Colonic mucosa (tissue), 4 donors: ENCODE data around the gene SCAF8. TPM values are rescaled to one million over a fixed set of nuclear protein-coding genes. Genes with fewer than 3 reads are reported as not detected.
"Not testable (repeated sequence)": the region's sequence is repeated elsewhere in the genome, so short reads cannot be mapped to it uniquely, and the experiment has no call there.

Experiments
- DNase-seq: peaks from one replicate; pipeline ENCODE4 v3.0.0-alpha.2; 2020
- H3K27ac ChIP-seq: fragments of 200-600 bp; one replicate; pipeline ENCODE4 v1.8.0; 2021
- H3K27me3 ChIP-seq: fragments of 200-600 bp; one replicate; pipeline ENCODE4 v1.8.0; 2021
- H3K36me3 ChIP-seq: fragments of 200-600 bp; one replicate; pipeline ENCODE4 v1.8.0; 2021
- H3K4me1 ChIP-seq: fragments of 200-600 bp; one replicate; pipeline ENCODE4 v1.8.0; 2021; ENCODE audit warnings: mild to moderate bottlenecking
- H3K4me3 ChIP-seq: fragments of 200-600 bp; one replicate; pipeline ENCODE4 v1.8.0; 2021
- H3K9ac ChIP-seq, 2 donors: one replicate each; pipeline ENCODE4 v1.7.0; 2013; ENCODE audit warnings: control low read depth in 2 of 2, low read depth in 2 of 2, low read length in 2 of 2
- H3K9me3 ChIP-seq: fragments of 200-600 bp; one replicate; pipeline ENCODE4 v1.8.0; 2021
- CTCF ChIP-seq: fragments of 200-600 bp; IDR thresholded peaks from one replicate; pipeline ENCODE4 v1.8.0; 2022; ENCODE audit warnings: antibody characterized with exemption, mild to moderate bottlenecking
- intact Hi-C: fragments of 100-400 bp; cut with DNase I; formaldehyde crosslinking; loops from one replicate; pipeline ENCODE4 v1.14.1; 2022
- total RNA-seq, 2 donors: library from RNA; stranded (reverse); fragmentation: NEBNext Ultra II Directional in 1 of 2; extraction: Animal tissue kit (Norgen Biotek cat#: 25700) in 1 of 2; gene quantifications; one replicate each; pipeline ENCODE4 v1.2.1, GENCODE V29; 2021
- donor health status: healthy.
- donor health status: DM: no; HTN: no; CAD: no.
- donor health status: DM: no; HTN: no; CAD: no.

SCAF8 gene
- total RNA-seq, 2 donors from 2014 or later: 30.8 to 35.6 TPM

- Histone ChIP-seq H3K27ac (no peak overlapping the region), H3K9me3 (no peaks in the 10 kb centered on the region), H3K9ac (no peak overlapping the region), H3K4me1 (no peaks in the 10 kb centered on the region), H3K36me3 (no peaks in the 10 kb centered on the region), H3K4me3 (no peak overlapping the region), H3K27me3 (no peaks in the 10 kb centered on the region)
- intact Hi-C loops: no loop called here
- DNase-seq: no peak
- no peak for TF ChIP-seq CTCF
Observed at GRCh38 chr6:154796484-154796883, 63.3 kb downstream of the SCAF8 start.

GRCh38 chr6:154797857-154798256 is 64.6 kb downstream of the SCAF8 start:
- no peak overlapping the region for H3K4me3 ChIP-seq
- no peak overlapping the region for H3K9ac ChIP-seq
- no peaks in the 10 kb centered on the region for H3K9me3 ChIP-seq
- H3K27ac ChIP-seq: no peak overlapping the region
- intact Hi-C loops: no loop called here
- no peak for TF ChIP-seq CTCF
- H3K36me3 ChIP-seq: no peaks in the 10 kb centered on the region
- no peaks in the 10 kb centered on the region for H3K4me1 ChIP-seq
- no peaks in the 10 kb centered on the region for H3K27me3 ChIP-seq
- no peak for DNase-seq

GRCh38 chr6:154800338-154800737 is 67.1 kb downstream of the SCAF8 start:
- H3K9me3 ChIP-seq: no peaks in the 10 kb centered on the region
- DNase-seq: no peak
- H3K27me3 ChIP-seq: no peaks in the 10 kb centered on the region
- H3K9ac ChIP-seq: no peak overlapping the region
- peaks cover 9% of the 10 kb centered on the region for H3K36me3 ChIP-seq
- intact Hi-C loops: loop anchor here (10.0 kb wide), 1 partner anchor 66 kb away; the partner anchor contains the start of gene SCAF8
- H3K4me1 ChIP-seq: no peaks in the 10 kb centered on the region
- no peak overlapping the region for H3K4me3 ChIP-seq
- no peak overlapping the region for H3K27ac ChIP-seq
- TF ChIP-seq CTCF: no peak

- DNase-seq: no peak
- intact Hi-C loops: loop anchor here (5.0 to 10.0 kb wide), 2 partner anchors 71 to 128 kb away; partner anchors contain the start of gene SCAF8
- Histone ChIP-seq H3K36me3 (peaks cover 9% of the 10 kb centered on the region), H3K27ac (no peak overlapping the region), H3K4me1 (no peaks in the 10 kb centered on the region), H3K4me3 (no peak overlapping the region), H3K27me3 (no peaks in the 10 kb centered on the region), H3K9ac (no peak overlapping the region), H3K9me3 (no peaks in the 10 kb centered on the region)
- TF ChIP-seq CTCF: no peak
Observed at GRCh38 chr6:154805288-154805911, 72.2 kb downstream of the SCAF8 start.

GRCh38 chr6:154806804-154807203 is 73.6 kb downstream of the SCAF8 start:
- Histone ChIP-seq H3K36me3 (peaks cover 13% of the 10 kb centered on the region), H3K4me1 (no peaks in the 10 kb centered on the region), H3K9ac (no peak overlapping the region), H3K4me3 (no peak overlapping the region), H3K9me3 (no peaks in the 10 kb centered on the region), H3K27ac (no peak overlapping the region), H3K27me3 (no peaks in the 10 kb centered on the region)
- DNase-seq: no peak
- intact Hi-C loops: loop anchor here (5.0 to 10.0 kb wide), 2 partner anchors 72 to 130 kb away; partner anchors contain the start of gene SCAF8
- TF ChIP-seq CTCF: no peak

GRCh38 chr6:154811663-154812062 is 78.4 kb downstream of the SCAF8 start:
- H3K4me3 ChIP-seq, DNase-seq, H3K27me3 ChIP-seq, H3K9me3 ChIP-seq, H3K27ac ChIP-seq, H3K9ac ChIP-seq, H3K4me1 ChIP-seq, intact Hi-C loops: not testable (repeated sequence)
- H3K36me3 ChIP-seq: peaks cover 22% of the 10 kb centered on the region
